Activated CD8-positive, alpha-beta memory T cell treated with anti-CD3 and anti-CD28 coated beads, Interleukin-2, amount 50 U/mL, for 24 hours (primary cell): Measurements from ENCODE around the gene TLE6.
"Not testable (repeated sequence)": the region's sequence is repeated elsewhere in the genome, so short reads cannot be mapped to it uniquely, and the experiment has no call there.

Source experiments
- DNase-seq: peaks from one replicate; pipeline ENCODE4 v3.0.0-alpha.2; 2020; ENCODE audit errors: extremely low read depth

Gene TLE6

DNA sequence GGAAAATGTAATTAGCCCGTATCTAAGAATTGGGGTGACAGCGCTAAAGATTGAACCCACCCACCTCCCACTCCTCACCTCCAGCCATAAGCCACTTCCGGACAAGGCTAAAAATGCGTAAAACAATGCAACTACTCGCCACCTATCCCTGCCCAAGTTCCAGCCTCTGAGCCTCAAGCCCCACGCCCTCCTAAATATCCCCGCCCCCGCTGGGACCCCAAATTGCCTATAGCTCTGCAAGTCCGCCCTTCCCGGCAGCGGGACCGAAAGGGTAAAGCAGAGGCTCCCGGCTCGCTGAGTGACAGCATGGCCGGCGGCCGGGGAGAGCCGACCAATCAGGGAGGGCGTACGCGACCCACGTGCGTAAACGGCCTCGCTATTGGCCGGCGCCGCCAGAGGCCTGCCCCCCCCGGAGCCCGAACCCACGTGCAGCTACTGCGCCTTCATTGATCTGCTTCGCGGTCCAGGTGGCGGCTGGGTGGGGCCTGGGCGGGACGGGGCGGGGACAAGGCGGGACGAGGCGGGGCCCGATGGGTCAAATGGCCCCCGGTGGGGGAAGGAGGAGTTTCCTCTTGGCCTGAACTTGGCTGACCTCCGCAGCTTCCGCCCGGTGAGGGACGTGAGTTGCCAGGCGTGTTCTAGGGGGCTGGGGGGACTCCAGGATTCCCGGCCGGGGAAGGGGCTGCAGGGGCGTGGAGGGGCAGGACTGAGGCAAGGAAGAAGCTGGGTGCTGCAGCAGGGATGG, at the start of gene TLE6:
Gene TLE6, plus strand, starts transcription at position 564 of the 745 bp plus-strand sequence. CDS start 670 bp downstream, outside the sequence.
- peak; percentile 86 for DNase-seq

DNA sequence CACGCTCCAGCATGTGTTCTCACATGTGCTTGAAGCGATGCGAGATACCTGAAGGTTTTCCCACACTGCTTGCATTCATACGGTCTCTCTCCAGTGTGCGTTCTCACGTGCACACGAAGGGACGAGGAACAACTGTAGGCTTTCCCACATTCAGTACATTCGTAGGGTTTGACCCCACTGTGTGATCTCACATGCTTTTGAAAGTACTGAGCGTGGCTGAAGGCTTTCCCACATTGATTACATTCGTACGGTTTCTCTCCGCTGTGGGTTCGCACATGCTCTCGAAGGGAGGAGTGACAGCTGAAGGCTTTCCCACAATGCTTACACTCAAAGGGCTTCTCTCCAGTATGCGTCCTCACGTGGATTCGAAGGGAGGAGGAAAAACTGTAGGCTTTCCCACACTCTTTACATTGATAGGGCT, 43.9 kb upstream of the TLE6 start:
- DNase-seq: no peak

DNA sequence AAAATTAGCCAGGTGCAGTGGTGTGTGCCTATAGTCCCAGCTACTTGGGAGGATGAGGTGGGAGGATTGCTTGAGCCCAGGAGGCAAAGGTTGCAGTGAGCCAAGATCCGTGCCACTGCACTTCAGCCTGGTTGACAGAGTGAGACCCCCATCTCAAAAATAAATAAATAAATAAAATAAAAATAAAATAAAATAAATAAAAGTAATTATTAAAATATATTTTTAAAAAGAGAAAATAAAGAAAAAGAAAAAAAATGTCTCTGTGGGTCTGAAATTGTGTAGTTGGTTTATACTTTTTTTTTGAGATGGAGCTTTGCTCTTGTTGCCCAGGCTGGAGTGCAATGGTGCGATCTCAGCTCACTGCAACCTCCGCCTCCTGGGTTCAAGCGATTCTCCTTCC, 41.5 kb upstream of the TLE6 start:
- DNase-seq: not testable (repeated sequence)

DNA sequence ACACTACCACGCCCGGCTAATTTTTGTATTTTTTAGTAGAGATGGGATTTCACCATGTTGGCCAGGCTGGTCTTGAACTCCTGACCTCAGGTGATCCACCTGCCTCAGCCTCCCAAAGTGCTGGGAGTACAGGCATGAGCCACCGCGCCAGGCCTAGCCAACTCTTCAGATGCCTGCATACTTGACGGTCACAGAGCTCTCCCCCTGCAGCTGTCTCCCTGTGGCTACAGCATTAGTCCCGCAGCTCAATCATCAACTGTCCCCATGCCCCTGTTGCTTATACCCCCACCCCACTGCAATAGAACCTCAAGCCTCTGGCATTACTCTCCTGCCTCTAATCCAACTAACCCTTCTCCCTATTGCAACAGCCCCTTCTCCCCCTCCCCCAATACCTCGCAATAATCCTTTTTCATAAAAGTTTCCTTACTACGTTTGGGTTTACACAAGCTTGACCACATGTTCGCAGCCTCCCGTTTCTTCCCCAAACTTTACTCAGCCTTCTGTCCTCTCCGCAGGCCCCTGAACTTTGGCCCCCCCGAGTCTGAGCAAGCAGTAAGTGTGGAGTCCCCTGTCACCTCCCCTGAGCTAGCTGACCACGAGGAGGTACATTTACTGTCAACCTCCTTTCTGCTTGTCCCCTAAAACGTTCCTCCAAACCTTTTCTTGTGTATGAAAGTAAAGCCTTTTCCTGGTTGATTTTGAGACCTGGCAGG, 34.3 kb upstream of the TLE6 start:
- no peak for DNase-seq

DNA sequence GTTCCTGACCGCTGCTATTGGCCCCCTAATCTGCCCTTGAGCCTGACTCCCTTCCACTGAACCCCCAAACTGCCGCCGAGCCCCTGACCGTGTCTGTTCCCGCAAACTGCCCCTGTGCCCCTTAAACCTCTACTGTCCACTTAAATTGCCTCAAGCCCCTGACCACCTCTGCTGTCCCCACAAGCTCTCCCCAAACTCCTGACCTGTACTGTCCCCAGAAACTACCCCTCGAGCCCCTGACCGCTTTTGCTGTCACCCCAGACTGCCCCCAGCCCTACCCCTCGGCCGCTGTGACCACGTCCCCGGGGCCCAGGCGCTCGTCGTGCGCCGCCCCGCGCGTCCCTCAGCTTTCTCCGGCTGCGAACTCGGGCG, 33.0 kb upstream of the TLE6 start:
- DNase-seq: no peak

DNA sequence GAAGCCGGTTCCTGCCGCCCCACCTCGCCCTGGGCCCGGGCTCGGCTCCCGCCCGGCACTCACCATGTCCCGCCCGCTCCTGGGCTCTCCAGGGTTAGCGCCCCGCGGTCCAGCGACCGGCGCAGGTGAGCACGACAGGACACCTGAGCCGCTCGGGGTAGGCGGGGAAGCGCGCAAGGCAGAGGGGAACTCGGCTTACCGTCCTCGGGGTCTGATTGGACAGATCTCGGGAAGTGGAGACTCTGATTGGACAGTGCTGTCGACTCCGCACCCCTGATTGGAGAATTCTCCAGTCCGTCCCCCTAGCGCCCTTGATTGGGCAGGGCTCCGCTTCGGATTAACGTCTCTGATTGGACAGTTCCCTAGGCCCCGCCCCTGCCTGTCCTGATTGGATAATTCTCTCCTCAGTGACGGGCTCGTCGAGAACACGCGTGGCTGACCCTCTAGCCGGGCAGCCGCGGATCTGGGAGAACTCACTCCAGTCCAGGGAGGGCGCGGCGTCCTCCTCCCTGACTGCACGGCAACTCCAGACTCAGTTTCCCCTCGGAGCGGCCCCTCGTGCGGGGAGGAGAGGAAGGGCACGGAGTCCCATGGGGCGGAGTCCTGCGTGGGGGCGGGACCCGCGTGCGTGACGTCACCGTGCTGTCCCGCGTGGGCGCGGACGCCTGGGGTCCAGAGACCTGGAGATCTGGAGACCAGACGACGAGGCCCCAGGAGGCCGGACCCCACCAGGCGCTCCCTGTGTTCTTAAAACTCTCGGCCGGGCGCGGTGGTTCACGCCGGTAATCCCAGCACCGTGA, 32.4 kb upstream of the TLE6 start, which contains the start of gene ZNF77:
Gene ZNF77, minus strand, starts transcription at position 197 of the 800 bp plus-strand sequence. Its CDS starts 131 bp downstream, at position 66.
- DNase-seq: peak; percentile 98

DNA sequence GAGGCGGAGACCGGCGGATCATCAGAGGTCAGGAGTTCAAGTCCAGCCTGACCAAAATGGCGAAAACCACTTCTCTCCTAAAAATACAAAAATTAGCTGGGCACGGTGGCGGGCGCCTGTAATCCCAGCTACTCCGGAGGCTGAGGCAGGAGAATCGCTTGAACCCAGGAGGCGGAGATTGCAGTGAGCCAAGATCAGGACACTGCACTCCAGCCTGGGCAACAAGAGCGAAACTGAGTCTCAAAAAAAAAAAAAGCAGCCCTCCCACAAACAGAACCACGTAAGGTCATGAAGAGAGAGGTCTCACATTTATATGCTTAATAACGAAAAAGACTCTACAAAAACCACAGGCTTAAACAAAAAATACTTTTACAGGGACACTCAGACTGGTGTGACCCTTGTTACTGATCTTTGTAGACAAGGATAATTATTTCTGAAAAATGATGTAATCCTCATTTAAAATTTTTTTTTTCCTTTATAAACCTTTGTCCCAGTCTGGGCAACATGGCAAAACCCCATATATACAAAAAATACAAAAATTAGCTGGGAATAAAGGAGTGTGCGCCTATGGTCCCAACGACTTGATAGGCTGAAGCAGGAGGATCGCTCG, 31.7 kb upstream of the TLE6 start:
- DNase-seq: no peak

DNA sequence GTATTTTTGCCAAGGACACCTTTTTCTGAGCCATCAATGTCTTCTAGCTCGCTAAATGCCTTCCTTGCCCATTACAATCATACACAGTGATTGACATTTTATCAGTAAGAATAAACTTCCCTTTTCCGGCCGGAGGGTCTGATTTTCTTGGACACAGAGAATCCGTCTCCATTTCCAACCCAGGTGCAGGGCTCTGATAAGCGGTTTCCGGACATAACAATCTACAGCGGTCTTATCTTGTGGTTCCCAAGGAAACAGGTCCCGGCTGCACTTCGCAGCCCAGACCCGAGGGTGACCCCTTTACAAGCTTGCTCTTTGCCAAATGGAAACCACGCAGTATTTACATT, 27.5 kb upstream of the TLE6 start:
- DNase-seq: no peak

DNA sequence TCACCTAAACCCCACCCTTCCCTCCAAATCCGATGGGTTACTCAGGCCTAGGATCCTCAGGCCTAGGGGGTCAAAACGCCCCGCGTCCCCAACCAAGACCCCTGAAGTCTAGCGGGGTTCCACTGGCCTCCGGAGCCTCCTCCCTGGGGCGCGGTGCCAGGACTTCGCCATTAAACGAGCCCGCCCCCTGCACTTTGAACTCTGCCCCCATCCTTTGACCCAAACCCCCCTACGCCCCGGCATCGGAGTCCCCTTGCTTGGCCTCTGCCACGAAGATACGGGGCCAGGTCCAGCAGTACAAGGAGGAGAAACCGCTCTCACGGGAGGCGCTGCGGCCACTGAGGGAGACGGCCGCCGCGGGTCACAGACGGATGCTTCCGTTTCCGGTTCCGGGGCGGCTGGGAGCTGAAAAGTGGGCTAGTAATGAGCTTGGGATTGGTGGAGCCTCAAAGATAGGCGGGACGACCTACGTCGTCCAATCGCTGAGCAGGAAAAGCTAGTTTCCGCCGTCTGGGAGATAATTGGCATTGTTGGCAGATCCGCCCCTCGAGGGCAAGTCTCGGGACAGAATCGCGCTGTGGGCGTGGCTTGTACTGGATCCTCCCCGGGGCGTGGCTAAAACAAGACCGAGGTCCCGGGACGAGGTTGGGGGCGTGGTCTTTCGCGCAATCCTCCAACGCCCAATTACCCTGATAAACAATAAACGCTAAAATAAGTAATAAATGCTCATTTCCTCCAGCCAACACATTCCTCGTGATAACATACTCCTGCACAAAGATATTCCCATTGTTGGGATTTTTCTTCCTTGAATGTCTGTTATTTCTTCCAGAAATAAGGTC, 26.9 kb upstream of the TLE6 start:
- peak; percentile 100 for DNase-seq

DNA sequence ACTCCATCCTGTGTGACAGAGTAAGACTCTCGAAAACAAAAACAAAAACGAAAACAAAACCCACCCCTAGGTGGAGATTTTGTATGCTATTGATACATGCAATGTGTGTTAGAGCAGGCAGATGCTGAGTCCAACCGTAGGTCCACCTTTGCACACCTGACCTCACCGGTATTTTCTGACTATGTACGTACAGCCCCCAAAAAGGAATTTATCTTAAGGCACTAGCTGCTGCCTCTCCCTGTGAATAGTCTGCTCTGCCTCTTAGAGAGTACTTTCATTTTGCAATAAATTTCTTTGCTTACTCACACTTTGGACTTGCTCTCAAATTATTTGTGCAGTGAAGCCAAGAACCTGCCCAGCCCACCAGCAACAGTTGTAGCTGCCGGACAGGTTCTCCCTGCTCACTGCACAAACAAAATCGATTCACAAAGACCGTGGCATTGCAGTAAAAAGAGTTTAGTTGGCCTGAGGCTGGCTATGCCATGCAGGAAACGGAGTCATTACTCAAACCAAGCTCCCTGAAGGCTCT, 24.3 kb upstream of the TLE6 start:
- DNase-seq: no peak

DNA sequence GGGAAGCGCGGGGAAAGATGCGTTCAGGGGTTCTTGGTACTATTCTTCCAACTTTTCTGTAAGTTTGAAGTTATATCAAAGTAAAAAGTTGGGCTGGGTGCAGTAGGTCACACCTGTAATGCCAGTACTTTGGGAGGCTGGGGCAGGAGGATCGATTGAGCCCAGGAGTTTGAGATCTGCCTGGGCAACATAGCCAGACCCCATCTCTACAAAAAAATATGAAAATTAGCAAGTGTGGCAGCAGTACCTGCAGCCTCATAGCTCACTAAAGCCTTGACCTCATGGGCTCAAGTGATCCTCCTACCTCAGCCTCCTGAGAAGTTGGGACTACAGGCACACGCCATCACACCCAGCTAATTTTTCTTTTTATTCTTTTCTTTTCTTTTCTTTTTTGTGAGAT, 20.2 kb upstream of the TLE6 start:
- no peak for DNase-seq

DNA sequence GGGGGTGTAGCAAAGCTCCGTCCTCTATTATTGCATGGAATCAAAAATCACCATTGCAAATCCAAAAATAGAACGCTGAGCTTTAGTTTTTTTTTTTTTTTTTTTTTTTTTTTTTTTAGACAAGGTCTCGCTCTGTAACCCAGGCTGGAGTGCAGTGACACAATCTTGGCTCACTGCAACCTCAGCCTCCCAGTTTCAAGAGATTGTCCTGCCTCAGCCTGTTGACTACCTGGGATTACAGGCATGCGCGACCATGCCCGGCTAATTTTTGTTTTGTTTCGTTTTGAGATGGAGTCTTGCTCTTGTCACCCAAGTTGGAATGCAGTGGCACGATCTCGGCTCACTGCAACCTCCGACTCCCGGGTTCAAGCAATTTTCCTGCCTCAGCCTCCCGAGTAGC, 17.2 kb upstream of the TLE6 start:
- DNase-seq: no peak

DNA sequence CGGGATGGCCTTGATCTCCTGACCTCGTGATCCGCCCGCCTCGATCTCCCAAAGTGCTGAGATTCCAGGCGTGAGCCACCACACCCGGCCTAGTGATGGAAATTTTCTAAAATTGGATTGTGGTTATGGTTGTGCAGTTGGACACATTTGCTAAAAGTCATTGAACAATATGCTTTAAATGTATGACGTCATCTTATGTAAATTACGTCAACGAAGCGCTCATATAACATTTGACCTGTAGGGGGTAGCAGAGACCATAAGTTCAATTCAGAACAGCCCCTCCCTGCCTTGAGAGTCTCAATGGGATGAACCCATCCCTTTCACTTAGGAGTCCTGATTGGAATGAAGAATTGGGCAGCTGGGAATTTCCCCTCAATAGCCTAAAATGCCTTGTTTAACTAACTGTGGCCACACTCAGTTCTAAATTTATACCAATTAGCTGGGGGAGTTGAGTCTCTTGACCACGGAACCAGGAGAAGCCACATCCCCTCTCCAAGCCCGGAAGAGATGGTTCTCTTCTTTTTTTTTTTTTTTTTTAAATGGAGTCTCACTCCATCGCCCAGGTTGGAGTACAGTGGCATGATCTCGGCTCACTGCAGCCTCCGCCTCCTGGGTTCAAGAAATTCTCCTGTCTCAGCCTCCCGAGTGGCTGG, 15.2 kb upstream of the TLE6 start:
- no peak for DNase-seq

DNA sequence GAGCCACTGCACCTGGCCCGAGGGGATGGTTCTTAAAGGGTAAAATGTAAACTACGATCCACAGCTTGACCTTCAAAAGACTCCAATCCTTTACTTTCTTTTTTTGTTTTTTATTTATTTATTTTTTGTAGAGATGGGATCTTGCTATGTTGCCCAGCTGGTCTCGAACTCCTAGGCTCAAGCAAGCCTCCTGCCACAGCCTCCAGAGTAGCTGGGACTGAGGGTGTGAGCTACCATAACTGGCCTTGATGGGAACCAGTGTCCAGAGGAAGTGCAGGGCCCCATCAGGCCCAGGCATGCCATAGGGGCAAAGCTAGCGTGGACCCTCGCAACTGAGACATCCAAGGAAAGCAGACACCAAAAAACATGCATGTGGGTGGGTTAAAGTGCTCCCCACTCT, 14.2 kb upstream of the TLE6 start:
- no peak for DNase-seq

DNA sequence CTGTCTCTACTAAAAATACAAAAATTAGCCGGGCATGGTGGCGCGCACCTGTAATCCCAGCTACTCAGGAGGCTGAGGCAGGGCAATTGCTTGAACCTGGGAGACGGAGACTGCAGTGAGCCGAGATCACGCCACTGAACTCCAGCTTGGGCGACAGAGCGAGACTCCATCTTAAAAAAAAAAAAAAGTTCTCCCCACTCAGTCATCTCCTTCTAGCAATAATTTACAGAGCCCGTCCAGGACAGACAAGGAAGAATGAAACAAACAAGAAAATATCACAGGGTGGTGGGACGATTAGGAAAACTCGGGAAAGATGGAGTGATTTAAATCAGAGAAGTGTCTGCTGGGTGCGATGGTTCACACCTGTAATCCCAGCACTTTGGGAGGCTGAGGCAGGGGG, 13.7 kb upstream of the TLE6 start:
- DNase-seq: not testable (repeated sequence)

DNA sequence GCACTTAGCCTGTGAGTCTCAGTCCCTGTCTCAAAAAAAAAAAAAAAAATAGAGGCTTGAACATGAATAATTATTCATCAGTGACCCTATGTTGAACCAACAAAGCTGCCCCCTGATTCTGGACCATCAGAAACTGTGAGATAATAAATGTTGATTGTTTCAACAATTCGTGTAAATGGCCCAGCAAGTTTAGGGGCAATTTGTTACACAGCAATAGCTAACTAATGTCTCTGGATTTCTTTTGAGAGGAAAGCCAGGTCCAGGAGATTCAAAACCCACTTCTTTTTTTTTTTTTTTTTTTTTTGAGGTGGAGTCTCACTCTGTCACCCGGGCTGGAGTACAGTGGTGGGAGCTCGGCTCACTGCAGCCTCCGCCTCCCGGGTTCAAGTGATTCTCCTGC, 12.5 kb upstream of the TLE6 start:
- no peak for DNase-seq

DNA sequence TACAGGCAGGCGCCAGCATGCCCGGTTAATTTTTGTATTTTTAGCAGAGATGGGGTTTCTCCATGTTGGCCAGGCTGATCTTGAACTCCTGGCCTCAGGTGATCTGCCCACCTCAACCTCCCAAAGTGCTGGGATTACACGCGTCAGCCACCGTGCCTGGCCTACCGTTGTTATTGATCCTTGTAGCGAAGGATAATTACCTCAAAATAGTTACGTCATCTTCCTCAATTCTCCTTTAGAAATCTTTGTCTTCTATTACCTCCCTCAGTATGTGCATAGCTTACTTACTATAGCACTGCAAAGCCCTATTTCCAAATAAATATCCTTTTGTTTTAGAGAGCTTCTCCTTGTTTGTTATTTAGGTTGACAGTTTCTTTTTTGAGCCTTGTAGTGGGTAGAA, 9.4 kb upstream of the TLE6 start:
- DNase-seq: no peak

DNA sequence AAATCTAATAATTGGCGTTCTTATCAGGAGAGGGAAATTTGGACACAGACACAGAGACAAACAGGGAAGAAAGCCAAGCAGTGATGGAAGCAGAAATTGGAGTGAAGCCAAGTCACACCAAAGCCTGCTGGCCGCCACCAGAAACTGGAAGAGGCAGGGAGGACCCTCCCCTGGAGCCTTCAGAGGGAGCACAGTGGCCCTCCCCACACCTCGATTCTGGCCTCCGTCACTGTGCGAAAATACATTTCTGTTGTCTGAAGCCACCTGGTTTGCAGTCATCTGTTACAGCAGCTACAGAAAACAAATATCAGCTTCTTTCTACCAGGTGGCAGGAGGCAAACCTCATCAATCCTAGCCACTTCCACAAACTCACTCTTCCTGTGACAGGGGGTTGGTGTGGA, 8.3 kb upstream of the TLE6 start:
- no peak for DNase-seq

DNA sequence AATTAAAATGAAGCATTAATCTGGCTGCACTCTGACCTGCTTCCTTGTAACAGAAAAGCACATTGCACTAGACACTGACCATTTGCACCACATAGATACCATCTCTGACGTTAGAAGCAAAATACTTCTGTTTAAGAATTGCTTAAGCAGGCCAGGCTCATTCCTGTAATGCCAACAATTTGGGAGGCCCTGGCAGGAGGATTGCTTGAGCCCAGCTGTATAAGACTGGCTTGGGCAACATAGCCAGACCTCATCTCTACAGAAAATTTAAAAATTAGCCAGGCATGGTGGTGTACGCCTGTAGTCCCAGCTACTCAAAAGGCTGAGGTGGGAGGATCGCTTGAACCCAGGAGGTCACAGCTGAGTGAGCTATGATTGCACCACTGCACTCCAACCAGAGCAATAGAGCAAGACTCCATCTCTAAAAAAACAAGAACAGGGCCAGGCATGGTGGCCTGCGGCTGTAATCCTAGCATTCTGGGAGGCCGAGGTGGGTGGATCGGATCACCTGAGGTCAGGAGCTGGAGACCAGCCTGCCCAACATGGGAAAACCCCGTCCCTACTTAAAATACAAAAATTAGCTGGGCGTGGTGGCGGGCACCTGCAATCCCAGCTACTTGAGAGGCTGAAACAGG, 7.0 kb upstream of the TLE6 start:
- no peak for DNase-seq

DNA sequence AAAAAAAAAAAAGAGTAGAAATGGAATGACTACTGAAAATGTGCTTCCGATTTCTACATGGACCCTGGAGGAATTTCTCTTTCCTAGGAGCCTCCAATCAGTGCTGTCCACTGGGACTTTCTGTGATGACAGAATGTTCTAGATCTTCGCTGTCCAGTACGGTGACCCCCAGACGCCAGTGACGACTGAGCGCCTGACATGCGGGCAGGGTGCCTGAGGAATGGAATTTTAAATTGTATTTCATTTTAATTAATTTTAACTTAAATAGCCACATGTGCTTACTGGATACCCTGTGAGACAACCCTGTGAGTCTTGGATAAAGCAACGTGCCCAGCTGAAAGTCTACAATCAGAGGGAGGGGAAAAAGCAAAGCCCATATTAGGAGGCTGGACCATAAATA, 4.1 kb upstream of the TLE6 start:
- no peak for DNase-seq
